ENCODE results near the gene NDUFS8.

The NDUFS8 gene

GRCh38 chr11:68076371-68077042 is 46.0 kb downstream of the NDUFS8 start:
- no peak for DNase-seq (ENCODE audit: low read depth)
- TF ChIP-seq CTCF (conservative IDR thresholded peaks at IDR 0.05; ENCODE audit: low read length) = no peak
- no peak overlapping the region for H3K4me3 ChIP-seq (ENCODE audit: low read length)

- H3K4me3 ChIP-seq (ENCODE audit: low read length) = no peak overlapping the region
- TF ChIP-seq CTCF (conservative IDR thresholded peaks at IDR 0.05; ENCODE audit: low read length) = no peak
- DNase-seq (ENCODE audit: low read depth) = no peak
Measured at GRCh38 chr11:68077617-68078582, 47.4 kb downstream of the NDUFS8 start.

- no peak for DNase-seq (ENCODE audit: low read depth)
- no peak overlapping the region for H3K4me3 ChIP-seq (ENCODE audit: low read length)
- TF ChIP-seq CTCF (conservative IDR thresholded peaks at IDR 0.05; ENCODE audit: low read length) = no peak
Measured at GRCh38 chr11:68080860-68081259, 50.4 kb downstream of the NDUFS8 start.

- no peak for TF ChIP-seq CTCF (conservative IDR thresholded peaks at IDR 0.05; ENCODE audit: low read length)
- no peak for DNase-seq (ENCODE audit: low read depth)
Measured at GRCh38 chr11:68081691-68082090, 51.2 kb downstream of the NDUFS8 start.

GRCh38 chr11:68082481-68082880 is 52.0 kb downstream of the NDUFS8 start:
- DNase-seq (ENCODE audit: low read depth) = no peak
- no peak for TF ChIP-seq CTCF (conservative IDR thresholded peaks at IDR 0.05; ENCODE audit: low read length)
- no peak overlapping the region for H3K4me3 ChIP-seq (ENCODE audit: low read length)

More at GRCh38 chr11:68081691-68082090, 51.2 kb downstream of the NDUFS8 start:
- H3K4me3 ChIP-seq (ENCODE audit: low read length) = no peak overlapping the region

GRCh38 chr11:68083517-68083916 is 53.0 kb downstream of the NDUFS8 start:
- H3K4me3 ChIP-seq (ENCODE audit: low read length) = no peak overlapping the region
- no peak for TF ChIP-seq CTCF (conservative IDR thresholded peaks at IDR 0.05; ENCODE audit: low read length)
- DNase-seq (ENCODE audit: low read depth) = no peak

Data from AG10803 (cell line).